ENCODE measurements around the gene CPSF4L.

- TF ChIP-seq, protein P1, sequence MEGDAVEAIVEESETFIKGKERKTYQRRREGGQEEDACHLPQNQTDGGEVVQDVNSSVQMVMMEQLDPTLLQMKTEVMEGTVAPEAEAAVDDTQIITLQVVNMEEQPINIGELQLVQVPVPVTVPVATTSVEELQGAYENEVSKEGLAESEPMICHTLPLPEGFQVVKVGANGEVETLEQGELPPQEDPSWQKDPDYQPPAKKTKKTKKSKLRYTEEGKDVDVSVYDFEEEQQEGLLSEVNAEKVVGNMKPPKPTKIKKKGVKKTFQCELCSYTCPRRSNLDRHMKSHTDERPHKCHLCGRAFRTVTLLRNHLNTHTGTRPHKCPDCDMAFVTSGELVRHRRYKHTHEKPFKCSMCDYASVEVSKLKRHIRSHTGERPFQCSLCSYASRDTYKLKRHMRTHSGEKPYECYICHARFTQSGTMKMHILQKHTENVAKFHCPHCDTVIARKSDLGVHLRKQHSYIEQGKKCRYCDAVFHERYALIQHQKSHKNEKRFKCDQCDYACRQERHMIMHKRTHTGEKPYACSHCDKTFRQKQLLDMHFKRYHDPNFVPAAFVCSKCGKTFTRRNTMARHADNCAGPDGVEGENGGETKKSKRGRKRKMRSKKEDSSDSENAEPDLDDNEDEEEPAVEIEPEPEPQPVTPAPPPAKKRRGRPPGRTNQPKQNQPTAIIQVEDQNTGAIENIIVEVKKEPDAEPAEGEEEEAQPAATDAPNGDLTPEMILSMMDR (IDR thresholded peaks at IDR 0.05; ENCODE audit: insufficient read depth, low read depth, low read length), result no peak
- TF ChIP-seq EZH2 (IDR thresholded peaks at IDR 0.05; ENCODE audit: insufficient read depth, low read length), result no peak
Observed at GRCh38 chr17:73214008-73214407, 47.7 kb downstream of the CPSF4L start.

Measured in astrocyte (in vitro differentiated cells and primary cell).